Skeletal muscle satellite cell (primary cell): ENCODE data around the gene CDKN1B. TPM values are rescaled to one million over a fixed set of nuclear protein-coding genes. Genes with fewer than 3 reads are reported as not detected.

Source experiments
- small RNA-seq: library from RNA; depleted of rRNA; stranded (forward); fragments of <200 nt; gene quantifications from one replicate; pipeline ENCODE3, GENCODE V24; 2012

The CDKN1B gene

Small RNA genes lying within 50 kb of the gene (small RNA-seq; reads per million reads assigned to genes)
- not detected for gene MIR613
